H54 (cell line): Measurements from ENCODE around the gene GP1BB.
"Not testable (repeated sequence)": the region's sequence is repeated elsewhere in the genome, so short reads cannot be mapped to it uniquely, and the experiment has no call there.

ENCODE experiments used
- DNase-seq: peaks from one replicate; pipeline ENCODE4 v3.0.0; 2011; ENCODE audit warnings: low spot score, mixed read lengths; ENCODE audit not compliant: insufficient read length
- FAIRE-seq: peaks from 3 replicates; lab custom pipeline; 2011; peaks lifted over from hg19 to GRCh38; lab: Jason Lieb, UNC
- POLR2A ChIP-seq: IDR thresholded peaks from 2 replicates; pipeline ENCODE4 v1.6.1; 2011; ENCODE audit warnings: low read depth, mild to moderate bottlenecking, low read length

The GP1BB gene

GRCh38 chr22:19723232-19723982, at the start of gene GP1BB:
Gene GP1BB, plus strand, starts transcription at chr22:19723539. Its CDS starts 31 bp downstream, at chr22:19723570.
- TF ChIP-seq POLR2A: no peak
- FAIRE-seq: no peak
- no peak for DNase-seq

- TF ChIP-seq POLR2A: no peak
- DNase-seq: no peak
- FAIRE-seq: no peak
These were observed 49.7 kb upstream of the GP1BB start for GRCh38 chr22:19673660-19674059.

GRCh38 chr22:19674129-19674928, 49.0 kb upstream of the GP1BB start:
- TF ChIP-seq POLR2A: no peak
- DNase-seq (no peak), FAIRE-seq (no peak)

DNA sequence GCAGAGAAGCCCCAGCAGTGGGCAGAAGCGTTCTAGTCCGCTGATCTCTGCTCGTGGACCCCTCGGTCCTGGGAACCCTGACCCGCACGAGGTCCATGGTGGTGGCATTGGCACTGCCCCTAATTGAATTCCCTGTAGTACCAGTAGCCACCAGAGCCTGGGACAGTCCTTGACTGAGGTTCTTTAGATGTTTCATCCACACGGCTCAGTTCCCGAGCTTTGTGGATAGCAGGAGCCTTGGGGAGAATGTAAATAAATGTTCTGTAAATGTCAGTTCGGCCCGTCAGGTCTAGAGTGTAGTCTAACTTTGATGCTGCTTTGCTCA, 48.4 kb upstream of the GP1BB start:
- DNase-seq (no peak), FAIRE-seq (no peak)
- TF ChIP-seq POLR2A: no peak

- no peak for FAIRE-seq
- DNase-seq: no peak
These were observed 47.9 kb upstream of the GP1BB start for GRCh38 chr22:19675428-19675827.

DNA sequence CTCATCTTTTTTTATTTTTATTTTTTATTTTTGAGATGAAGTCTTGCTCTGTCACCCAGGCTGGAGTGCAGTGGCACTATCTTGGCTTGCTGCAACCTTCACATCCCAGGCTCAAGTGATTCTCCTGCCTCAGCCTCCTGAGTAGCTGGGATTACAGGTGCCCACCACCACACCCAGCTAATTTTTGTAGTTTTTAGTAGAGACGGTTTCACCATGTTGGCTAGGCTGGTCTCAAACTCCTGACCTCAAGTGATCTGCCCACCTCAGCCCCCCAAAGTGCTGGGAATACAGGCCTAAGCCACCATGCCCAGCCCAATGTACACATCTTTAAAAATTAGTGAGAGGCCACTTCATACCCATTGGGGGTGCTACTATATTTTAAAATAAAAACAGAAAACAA, 46.9 kb upstream of the GP1BB start:
- DNase-seq, FAIRE-seq: not testable (repeated sequence)

More at GRCh38 chr22:19675428-19675827, 47.9 kb upstream of the GP1BB start:
- TF ChIP-seq POLR2A: no peak

DNA sequence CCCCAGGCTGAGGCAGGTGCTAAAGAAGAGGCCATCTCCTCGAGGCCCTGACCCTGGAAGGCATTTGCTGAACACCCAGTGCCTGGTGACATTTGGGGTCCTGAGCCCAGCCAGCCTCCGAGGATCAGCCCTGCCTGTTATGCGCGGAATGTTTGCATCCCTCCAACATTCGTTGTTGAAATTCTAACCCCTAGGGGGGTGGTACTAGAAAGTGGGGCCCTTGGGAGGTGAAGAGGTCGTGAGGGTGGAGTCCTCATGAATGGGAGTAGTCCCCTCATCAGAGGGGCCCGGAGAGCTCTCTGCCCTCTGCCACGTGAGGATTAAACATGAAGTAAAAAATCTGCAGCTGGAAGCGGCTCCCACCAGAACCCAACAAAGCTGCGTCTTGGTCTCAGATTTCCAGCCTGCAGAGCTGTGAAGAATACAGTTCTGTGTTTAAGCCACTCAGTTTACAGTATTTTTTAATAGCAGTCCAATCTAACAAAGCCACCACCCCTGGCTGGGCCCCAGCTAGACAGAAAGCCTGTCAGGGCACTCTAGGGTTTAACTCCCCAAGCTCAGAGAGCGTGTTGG, 44.3 kb upstream of the GP1BB start:
- no peak for FAIRE-seq
- TF ChIP-seq POLR2A: no peak
- no peak for DNase-seq

- DNase-seq (peak; percentile 14), FAIRE-seq (no peak)
- TF ChIP-seq POLR2A: no peak
These were observed 43.7 kb upstream of the GP1BB start for GRCh38 chr22:19679522-19680101.

DNA sequence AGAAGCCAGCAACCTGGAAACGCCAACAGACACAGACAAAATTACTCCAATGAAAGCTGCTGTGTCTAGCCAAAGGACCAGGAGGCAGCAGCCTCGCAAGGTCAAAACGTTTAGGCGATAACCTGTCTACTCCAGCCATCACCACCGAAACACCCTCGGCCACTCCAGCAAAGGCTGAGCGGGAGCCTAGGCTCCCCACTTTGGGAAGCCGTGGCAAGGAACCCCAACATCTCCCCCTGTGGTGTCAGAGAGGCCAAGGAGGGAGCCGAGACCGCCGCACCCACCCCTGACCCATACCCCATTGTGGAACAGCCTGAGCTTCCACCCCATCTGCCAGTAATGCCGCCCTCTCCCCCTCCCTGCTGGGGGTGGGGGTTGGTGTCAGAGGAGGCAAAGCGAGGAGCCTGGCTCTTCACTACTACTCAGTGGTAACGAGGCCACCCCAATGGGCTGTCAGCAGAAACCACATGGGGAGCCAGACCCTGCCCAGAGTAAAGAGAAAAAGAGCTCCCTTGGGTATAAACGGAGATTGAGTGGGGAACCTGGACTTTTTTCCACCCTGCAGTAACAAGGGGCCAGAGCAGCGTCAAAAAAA, 43.0 kb upstream of the GP1BB start:
- TF ChIP-seq POLR2A: no peak
- DNase-seq: no peak
- FAIRE-seq: no peak

DNA sequence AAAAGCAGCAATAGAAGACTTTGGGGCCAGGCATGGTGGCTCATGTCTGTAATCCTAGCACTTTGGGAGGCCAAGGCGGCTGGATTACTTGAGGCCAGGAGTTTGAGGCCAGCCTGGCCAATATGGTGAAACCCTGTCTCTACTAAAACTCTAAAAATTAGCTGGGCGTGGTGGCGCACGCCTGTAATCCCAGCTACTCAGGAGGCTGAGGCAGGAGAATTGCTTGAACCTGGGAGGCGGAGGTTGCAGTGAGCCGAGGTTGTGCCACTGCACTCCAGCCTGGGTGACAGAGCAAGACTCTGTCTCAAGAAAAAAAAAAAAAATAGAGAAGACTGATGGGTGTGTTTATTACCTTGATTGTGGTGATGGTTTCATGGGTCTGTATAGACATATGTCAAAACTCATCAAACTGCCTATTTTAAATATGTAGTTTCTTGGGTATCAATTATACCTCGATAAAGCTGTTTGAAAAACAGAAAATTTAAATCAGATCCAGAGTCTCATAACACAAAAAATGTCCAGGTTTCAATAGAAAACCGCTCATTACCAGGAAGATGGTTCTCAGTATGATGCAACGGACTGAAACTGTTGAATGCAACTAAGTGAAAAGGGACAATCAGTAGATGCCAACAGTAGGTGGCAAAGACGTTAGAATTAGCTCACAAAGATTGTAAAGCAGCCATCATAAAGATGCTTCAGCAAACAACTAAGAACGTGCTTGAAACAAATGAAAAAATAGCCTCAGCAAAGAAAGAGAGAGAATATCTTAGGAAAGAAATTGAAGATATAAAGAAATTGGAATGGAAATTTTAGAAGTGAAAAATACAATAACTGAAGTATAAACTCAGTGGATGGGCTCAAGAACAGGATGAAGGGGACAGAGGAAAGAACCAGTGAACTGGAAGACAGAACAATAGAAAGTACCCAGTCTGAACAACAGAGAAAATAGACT, 42.2 kb upstream of the GP1BB start:
- DNase-seq: no peak
- TF ChIP-seq POLR2A: no peak
- FAIRE-seq: no peak

- DNase-seq: no peak
- no peak for FAIRE-seq
- TF ChIP-seq POLR2A: no peak
These were observed 41.5 kb upstream of the GP1BB start for GRCh38 chr22:19681863-19682245.

DNA sequence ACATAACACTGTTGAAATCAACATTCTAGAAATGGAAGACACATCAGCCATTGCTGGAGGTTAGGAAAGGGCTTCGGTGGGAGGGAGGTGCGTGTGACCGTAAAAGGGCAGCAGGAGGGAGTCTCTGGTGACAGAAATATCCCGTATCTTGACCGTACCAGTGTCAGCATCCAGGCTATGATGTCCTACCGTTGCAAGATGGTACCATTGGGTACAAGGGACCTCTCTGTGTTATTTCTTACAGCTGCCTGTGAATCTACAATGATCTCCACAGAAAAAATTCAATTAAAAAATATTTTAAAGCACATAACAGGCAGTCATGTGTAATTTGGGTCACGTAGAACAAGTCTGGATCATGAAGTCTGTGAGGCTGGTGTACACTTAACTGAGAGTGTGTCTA, 36.4 kb upstream of the GP1BB start:
- FAIRE-seq (no peak), DNase-seq (no peak)
- TF ChIP-seq POLR2A: no peak
